HG03108 (cell line): ENCODE data around the gene DYRK1A.
"Not testable (repeated sequence)": the region's sequence is repeated elsewhere in the genome, so short reads cannot be mapped to it uniquely, and the experiment has no call there.

Experiments used
- ATAC-seq: cut with Tn5 transposase; IDR thresholded peaks from one replicate; pipeline ENCODE4 v1.9.1; 2021; ENCODE audit warnings: moderate library complexity; ENCODE audit not compliant: unreplicated experiment

Gene DYRK1A

GRCh38 chr21:37366482-37367316 is at the start of gene DYRK1A:
DYRK1A (plus strand) TSS chr21:37366773; CDS start chr21:37420375, 53,602 bp downstream.
- peak; percentile 48 for ATAC-seq

- ATAC-seq: no peak
These were observed 47.0 kb upstream of the DYRK1A start for GRCh38 chr21:37319551-37319950.

- no peak for ATAC-seq
These were observed 44.5 kb upstream of the DYRK1A start for GRCh38 chr21:37322084-37322483.

GRCh38 chr21:37324558-37324957 is 42.0 kb upstream of the DYRK1A start:
- no peak for ATAC-seq

- not testable (repeated sequence) for ATAC-seq
These were observed 38.4 kb upstream of the DYRK1A start for GRCh38 chr21:37328147-37328546.

- ATAC-seq: no peak
These were observed 35.2 kb upstream of the DYRK1A start for GRCh38 chr21:37331411-37331810.

GRCh38 chr21:37335053-37335452 is 31.5 kb upstream of the DYRK1A start:
- no peak for ATAC-seq

- ATAC-seq: no peak
These were observed 29.4 kb upstream of the DYRK1A start for GRCh38 chr21:37337179-37337578.

- ATAC-seq: no peak
These were observed 28.7 kb upstream of the DYRK1A start for GRCh38 chr21:37337831-37338230.

- no peak for ATAC-seq
These were observed 27.7 kb upstream of the DYRK1A start for GRCh38 chr21:37338671-37339551.

GRCh38 chr21:37339552-37339939 is 27.0 kb upstream of the DYRK1A start:
- ATAC-seq: no peak

GRCh38 chr21:37341254-37341960 is 25.2 kb upstream of the DYRK1A start:
- no peak for ATAC-seq

- ATAC-seq: no peak
These were observed 24.4 kb upstream of the DYRK1A start for GRCh38 chr21:37342046-37342632.

- no peak for ATAC-seq
These were observed 19.6 kb upstream of the DYRK1A start for GRCh38 chr21:37346841-37347430.

- ATAC-seq: no peak
These were observed 17.9 kb upstream of the DYRK1A start for GRCh38 chr21:37348664-37349063.

GRCh38 chr21:37350472-37350871 is 16.1 kb upstream of the DYRK1A start:
- ATAC-seq: no peak

GRCh38 chr21:37356706-37357105 is 9.9 kb upstream of the DYRK1A start:
- no peak for ATAC-seq

- no peak for ATAC-seq
These were observed 8.9 kb upstream of the DYRK1A start for GRCh38 chr21:37357691-37358090.

GRCh38 chr21:37358397-37358796 is 8.2 kb upstream of the DYRK1A start:
- no peak for ATAC-seq

- no peak for ATAC-seq
These were observed 2.6 kb upstream of the DYRK1A start for GRCh38 chr21:37363936-37364335.
